Measurements from ENCODE around the gene SCGB1D4.
"Not testable (repeated sequence)": the region's sequence is repeated elsewhere in the genome, so short reads cannot be mapped to it uniquely, and the experiment has no call there.

- TF ChIP-seq EP300, CTCF, POLR2AphosphoS5 (IDR thresholded peaks at IDR 0.05): not testable (repeated sequence)
Measured at GRCh38 chr11:62336949-62337302, 38.1 kb upstream of the SCGB1D4 start.

Data from sigmoid colon (tissue), 4 donors.